Astrocyte of the cerebellum (primary cell): Measurements from ENCODE around the gene CACNA1H.

Experiments
- DNase-seq: peaks from one replicate; pipeline ENCODE4 v3.0.0-alpha.2; 2011; ENCODE audit warnings: low read depth
- H3K4me3 ChIP-seq: 2 replicates; pipeline ENCODE4 v1.5.1; 2011; ENCODE audit warnings: mild to moderate bottlenecking, low read depth, low read length, moderate library complexity
- CTCF ChIP-seq: IDR thresholded peaks from 2 replicates; pipeline ENCODE4 v1.5.1; 2012; ENCODE audit warnings: low read length, low read depth, moderate library complexity, mild to moderate bottlenecking; ENCODE audit errors: missing control alignments
- in situ Hi-C: cut with HindIII; loops from 2 replicates; pipeline ENCODE4 v1.10.0; 2017; ENCODE audit warnings: low sequenced_read_pairs

The CACNA1H gene

GRCh38 chr16:1152651-1153259, at the start of gene CACNA1H:
TSS of gene CACNA1H (plus strand) at chr16:1153106. CDS start at chr16:1153738, 632 bp downstream.
- no peak for DNase-seq

GRCh38 chr16:1103636-1103980, 49.3 kb upstream of the CACNA1H start:
- H3K4me3 ChIP-seq = no peak overlapping the region
- in situ Hi-C loops = no loop called here
- TF ChIP-seq CTCF = no peak
- no peak for DNase-seq

More at GRCh38 chr16:1152651-1153259, at the start of gene CACNA1H:
- TF ChIP-seq CTCF = no peak
- no peak within 1 kb of the TSS for H3K4me3 ChIP-seq
- in situ Hi-C loops = no loop called here

GRCh38 chr16:1105888-1106620, 46.9 kb upstream of the CACNA1H start:
- peak; percentile 81 for TF ChIP-seq CTCF
- no peak for DNase-seq
- in situ Hi-C loops = no loop called here
- H3K4me3 ChIP-seq = no peak overlapping the region

GRCh38 chr16:1106659-1107058, 46.2 kb upstream of the CACNA1H start:
- in situ Hi-C loops = no loop called here
- H3K4me3 ChIP-seq = no peak overlapping the region
- DNase-seq = no peak
- no peak for TF ChIP-seq CTCF

- no peak overlapping the region for H3K4me3 ChIP-seq
- in situ Hi-C loops = no loop called here
- DNase-seq = no peak
- no peak for TF ChIP-seq CTCF
Observed at GRCh38 chr16:1107141-1107540, 45.8 kb upstream of the CACNA1H start.

- DNase-seq = no peak
- TF ChIP-seq CTCF = no peak
- H3K4me3 ChIP-seq = no peak overlapping the region
- in situ Hi-C loops = no loop called here
Observed at GRCh38 chr16:1107731-1108130, 45.2 kb upstream of the CACNA1H start.
